GM21390 (cell line): ENCODE data around the gene PTPRZ1.

Source experiments
- ATAC-seq: cut with Tn5 transposase; IDR thresholded peaks from one replicate; pipeline ENCODE4 v1.9.1; 2021; ENCODE audit not compliant: unreplicated experiment

PTPRZ1 gene

DNA sequence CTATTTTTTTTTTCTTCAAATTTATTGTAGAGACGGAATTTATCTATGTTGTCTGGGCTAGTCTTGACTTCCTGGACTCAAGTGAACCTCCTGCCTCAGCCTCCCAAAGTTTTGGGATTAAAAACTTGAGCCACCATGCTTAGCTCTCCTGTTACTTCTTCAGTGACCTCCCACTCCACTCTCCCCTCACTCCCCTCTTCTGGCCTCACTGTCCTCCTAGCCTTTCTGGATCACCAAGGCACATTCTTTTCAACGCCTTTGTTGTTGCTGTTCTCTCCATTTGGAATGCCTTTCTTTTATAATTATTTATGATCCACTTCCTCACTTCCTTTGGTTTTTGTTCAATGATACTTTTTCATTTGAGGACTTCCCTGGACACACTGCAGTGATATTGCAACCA is 17.9 kb downstream of the PTPRZ1 start:
- ATAC-seq = no peak

DNA sequence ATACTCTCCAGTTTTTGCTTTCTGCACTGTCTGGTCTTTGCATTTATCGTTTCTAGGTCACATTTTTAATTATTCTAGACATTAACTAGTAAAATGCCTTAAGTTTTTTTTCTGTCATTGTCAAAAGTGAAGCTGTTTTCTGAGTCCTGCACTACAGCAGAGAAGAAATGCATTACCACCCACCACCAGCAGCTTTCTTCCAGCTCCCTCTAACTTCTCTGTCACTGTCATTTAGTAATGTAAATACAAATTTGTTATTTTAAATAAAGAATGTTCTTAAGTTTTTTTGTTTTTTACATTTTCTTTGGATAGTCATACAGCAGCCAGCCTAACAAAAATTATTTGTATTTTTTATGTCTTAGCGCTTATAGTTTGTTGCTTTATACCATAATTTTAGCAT is 18.8 kb downstream of the PTPRZ1 start:
- ATAC-seq = no peak

DNA sequence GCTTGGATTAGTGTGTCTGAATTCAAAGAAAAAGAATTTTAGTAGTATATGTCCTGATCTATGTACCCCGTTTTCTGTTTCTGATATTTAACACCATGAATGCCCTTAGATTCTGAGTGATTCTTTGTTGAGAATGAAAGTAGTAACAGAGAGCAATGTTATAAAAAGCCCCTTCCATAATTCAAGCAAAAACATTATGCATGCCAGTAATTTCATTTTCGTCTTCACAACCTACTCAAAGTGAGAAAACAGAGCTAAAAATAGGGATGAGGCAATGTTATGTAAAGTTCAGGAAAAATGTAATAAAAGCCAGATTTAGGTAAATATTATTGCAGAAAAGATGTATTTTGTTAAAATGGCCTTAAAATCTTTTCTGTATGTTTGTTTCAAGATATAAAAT is 28.1 kb downstream of the PTPRZ1 start:
- peak; percentile 75 for ATAC-seq

DNA sequence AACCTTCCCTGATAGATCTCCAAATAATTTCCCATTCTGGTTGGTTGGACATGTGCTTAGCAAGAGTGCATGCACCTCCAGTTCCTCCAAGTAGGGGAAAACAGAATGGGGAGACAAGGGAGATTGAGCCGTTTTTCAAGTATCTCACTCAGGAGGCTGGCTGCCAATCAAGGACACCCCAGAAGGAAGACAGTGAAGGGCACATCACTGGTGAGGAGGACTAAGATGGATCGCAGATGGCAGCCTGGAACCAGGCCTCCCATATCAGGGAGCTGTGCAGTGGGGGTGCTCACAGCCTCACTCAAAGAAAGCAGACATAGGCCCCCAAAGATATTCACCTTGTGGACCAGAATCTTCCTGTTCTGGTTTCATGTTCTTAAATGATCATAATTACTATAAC is 31.2 kb downstream of the PTPRZ1 start:
- ATAC-seq = no peak

DNA sequence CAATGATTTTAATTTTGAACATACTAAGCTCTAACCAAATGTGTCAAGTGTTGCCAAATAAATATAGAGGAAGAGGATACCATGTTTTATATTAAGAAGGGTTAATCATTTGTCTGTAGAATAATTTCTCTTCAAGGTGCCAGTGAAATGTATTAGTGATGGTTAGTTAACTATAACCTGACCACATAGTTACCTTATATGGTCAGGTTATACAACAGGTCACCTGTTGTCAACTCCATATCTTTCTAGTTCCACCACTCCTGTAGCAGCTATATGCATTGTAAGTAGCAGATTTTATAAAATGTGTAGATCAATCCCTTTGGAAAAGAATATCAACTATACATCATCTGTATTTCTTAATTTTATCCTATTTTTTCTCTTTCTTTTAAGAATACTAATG is 35.1 kb downstream of the PTPRZ1 start:
- ATAC-seq = no peak

DNA sequence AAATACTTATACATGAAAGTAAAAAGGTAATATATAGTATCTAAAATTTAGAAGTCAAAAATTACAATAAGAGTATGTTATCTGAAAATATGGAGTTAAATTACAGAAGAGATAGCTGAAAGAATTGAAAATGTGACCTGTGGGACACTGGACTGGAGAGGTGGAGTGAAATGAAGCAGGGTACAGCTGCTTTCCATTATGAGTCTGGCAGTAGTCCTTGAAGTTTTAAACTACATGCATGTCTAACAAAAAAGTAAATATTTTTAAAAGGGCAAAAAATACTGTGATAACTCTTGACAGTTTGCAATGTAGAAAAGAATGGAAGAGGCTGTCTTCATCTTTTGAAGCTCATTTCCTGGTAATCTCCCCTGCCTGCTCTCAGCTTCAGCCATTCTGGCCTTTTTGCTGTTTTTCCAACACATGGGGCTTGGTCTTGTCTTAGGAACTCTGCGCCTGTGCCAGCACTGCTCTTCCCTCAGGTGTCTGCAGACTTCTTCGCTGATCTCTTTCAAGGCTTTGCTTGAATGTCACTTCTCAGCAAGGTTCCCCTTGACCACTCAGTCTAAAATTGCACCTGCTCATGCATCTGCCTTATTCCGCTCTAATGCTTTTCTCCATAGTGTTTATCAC is 36.9 kb downstream of the PTPRZ1 start:
- no peak for ATAC-seq

DNA sequence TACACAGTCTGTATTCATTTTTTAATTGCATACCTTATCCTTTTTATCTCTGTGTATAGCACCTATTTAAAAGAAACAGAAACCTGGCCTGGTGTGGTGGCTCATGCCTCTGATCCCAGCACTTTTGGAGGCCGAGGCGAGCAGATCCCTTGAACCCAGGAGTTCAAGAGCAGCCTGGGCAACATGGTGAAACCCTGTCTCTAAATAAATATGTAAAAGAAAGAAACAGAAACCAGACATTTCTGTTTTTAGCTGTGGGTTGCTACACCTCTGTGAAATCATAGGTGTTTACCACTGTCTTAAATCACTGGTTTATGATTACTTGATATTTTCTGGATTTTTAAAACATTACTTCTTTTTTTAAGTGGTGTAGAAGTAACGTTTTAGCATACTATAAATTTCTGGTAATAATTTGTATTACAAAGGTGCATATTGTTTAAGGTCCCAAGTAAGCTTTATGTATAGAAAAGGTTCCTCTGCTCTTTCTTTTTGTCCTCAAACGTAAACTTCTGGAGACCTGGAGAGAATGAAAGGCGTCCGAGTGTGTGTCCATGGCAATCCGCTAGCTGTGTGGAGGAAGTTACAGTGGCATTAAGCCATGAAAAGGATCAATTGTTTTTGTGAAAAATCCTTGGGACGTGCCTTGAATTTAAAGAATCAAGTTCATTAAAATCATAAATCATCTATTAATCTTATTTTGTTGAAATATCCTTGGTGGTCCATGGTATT is 41.1 kb downstream of the PTPRZ1 start:
- peak; percentile 57 for ATAC-seq

DNA sequence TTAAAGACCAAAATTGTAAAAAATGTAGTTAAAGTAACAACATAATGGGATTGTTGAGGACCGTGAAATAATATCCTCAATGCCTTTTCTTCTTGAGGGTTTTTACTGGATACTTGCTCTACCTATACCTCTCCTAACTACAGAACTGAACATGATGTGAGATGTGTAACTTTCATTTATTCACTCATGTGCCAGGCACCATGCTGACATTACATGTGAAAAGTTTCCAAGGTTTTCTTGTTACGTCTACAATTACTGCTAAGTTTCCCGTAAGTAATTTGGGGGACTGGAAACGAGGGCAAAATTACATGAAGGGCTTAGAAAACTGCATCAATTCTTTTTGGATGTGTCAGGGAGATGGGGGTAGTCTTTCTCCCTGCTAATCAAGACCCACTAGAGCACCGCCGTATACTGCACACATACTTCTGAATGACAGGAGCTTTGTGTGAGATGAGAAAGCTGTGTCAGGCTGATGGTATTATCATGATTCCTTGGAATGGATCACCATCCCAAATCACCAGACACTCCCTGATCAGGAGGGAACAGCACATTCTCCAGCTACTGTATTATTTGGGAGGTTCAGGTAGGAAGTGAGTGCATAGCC is 41.8 kb downstream of the PTPRZ1 start:
- ATAC-seq = no peak

DNA sequence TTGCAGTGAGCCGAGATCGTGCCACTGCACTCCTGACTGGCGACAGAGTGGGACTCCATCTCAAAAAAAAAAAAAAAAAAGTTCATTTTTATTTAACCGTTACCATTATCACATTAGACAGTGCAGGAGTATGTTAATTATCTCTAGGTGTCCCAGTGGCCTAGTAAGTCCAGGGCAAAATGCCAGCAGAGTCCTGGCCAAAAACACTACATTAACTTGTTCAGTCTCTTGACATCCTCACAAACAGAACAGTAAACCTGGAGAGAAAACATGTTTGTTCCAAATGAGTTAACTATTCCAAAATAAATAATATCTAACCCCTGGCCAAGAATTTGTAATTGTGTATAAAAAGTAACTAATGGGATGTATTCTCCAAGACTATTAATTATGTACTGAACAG is 43.2 kb downstream of the PTPRZ1 start:
- ATAC-seq = no peak

DNA sequence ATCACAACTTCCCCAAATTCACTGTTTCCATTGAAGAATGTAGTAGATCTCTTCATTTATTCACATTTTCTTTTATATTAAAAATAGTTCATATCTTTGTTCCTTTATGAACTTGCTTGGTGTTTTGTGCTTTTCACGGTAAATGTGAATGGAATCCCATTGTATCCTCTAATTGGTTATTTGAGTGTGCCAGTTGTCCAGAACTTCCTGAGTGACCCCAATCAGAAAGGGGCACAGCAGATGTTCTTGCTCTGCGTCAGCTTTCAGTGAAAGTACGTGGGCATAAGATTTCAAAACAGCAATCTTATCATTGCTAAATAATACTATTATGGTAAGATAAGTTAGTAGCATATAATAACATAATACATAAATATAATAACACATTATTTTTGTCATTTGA is 47.0 kb downstream of the PTPRZ1 start:
- ATAC-seq = no peak

DNA sequence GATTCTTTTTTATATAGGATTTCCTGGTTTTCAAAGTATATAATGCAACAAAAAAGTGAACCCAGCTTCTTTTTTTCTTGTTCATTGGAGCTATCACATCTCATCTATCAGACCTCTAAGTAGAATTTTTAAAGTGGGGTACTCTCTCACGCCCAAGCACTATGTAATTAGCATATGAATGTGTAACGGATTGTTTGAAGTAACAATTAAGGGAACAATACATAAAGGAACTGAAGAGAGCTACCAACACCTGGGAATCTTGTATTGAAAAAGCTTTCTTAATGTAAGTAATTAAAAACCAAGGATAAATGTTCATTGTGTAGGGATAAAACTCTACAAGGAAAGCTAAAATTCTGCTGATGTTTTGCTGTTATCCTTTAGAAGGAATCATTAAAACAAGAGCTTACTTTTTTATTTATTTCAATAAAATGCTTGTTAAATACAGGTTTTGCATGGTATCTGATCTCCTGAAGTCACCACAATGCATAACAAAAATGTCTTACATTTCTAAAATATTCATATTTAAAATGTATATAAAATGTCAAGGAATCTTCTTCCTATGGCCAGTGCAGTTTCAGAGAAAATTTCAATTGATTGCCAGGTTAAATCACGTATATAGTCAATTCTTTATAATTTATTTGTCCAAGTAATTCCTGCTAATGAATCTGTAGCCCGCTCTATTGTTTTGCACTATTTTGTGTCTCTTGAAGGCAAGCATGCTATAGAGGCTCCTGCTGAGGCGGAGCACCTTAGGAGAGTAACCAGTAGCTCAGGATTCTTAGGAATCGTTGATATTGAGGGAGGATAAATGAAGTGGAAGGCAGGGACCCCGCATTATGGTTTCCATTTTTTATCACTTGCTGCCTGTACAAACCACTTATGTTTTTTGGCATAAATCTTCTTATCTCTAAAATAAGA is 51.6 kb downstream of the PTPRZ1 start:
- ATAC-seq = no peak

DNA sequence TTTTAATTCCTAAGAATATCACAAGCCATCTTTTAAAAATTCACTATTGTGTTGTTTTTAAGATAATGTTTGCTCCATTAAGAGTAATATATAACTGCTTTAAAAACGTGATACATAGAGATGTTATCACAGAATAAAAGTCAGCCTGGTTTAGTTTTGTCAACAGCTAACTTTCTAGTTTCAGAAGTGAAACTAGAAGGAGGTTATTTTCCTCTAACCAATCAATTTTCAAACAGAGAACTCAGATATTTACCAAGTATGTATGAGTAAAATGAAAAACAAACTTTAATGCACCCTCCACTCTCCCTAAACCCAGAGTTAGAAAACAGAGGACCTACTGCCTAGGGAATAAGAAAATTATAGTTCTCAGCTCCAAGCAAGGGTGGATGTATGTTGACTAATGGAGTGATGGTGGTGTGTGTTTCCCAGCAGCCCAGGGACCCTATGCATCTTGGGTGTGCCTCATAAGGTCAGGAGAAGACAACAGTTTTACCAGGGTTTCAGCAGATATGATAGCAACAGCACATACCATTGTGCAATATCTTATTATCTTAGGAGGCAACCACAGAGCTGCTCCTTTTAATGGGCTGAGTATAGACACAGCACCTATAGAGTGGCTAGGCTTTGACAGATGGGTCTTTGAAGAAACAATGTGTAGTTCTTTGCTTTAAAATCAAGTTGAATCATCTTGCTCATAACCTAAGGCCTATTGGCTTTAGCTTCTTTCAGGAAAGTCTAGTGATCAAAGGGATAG is 58.4 kb downstream of the PTPRZ1 start:
- ATAC-seq = peak; percentile 47

DNA sequence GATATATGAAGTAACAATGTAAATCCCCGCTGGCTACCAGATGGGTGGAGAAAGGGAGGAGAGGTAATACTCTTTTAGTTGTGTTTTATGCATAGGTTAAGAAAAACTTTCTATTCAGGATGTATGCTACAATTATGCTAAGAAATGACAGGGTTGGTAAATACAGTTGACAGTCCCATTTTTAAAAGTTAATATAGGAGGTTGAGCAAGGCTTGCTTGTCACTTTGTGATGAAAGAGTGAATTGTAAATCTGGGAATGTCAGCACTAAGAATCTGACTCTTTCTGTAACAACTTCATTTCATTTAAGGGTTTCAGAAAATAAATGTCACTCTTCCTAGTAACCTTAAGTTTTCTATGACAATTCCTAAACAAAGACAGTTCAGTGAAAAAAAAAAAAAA is 59.8 kb downstream of the PTPRZ1 start:
- no peak for ATAC-seq

DNA sequence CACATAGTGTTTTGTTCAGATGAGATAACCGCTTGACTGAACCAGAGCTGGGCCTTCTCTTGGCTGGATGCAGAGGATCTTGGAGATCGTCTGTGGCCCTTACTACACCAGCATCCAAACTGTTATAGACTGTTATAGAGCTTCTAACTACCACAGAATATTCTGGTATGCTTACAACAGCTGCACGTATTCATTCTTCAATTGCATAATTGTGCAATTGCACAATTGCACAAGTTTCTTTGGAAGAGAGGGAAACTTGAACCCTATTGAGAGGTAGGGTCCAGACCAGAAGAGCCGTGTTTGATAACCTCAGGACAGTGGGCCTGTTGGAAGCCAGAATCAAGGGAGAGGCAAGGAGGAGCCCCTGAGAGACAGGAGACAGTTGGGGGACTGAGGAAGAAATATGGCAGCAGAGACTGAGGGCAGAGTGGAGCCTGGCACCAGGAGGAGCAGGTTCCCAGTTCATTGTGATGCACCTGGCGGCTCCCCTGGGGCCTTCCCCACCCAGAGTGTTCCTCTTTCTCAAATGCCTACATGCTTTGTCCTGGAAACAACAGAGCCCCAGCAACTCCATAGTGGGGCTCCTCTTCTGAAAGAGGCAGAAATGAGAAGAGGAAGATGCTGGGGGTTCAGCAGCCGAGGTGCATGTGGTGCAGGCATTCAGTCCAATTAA is 64.1 kb downstream of the PTPRZ1 start:
- ATAC-seq = no peak

DNA sequence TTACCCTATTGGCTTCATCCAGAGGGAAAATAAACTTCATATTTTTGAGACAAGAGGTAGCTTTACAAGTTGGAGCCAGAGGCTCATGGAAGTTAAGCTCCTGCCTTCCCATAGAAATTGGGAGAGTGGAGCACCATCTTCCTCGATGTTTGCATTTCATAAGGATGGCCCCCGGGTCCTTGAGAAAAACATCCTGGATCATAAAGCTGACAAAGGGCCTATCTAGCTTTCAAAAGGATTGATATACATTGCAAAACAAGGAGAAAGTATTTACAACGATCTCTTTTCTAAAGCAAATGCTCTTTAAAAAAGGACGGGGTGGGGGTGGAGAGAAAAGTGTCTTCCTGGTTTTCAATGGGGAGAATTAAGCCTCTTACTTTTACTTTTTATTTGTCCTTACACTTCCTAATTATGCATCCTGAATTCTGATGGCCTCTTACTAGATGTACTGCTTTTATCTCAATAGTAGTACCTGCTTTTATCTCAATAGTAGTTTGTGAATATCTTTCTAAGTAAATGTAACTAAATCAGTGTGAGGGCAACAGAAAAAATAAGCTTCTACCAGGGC is 65.6 kb downstream of the PTPRZ1 start:
- no peak for ATAC-seq

DNA sequence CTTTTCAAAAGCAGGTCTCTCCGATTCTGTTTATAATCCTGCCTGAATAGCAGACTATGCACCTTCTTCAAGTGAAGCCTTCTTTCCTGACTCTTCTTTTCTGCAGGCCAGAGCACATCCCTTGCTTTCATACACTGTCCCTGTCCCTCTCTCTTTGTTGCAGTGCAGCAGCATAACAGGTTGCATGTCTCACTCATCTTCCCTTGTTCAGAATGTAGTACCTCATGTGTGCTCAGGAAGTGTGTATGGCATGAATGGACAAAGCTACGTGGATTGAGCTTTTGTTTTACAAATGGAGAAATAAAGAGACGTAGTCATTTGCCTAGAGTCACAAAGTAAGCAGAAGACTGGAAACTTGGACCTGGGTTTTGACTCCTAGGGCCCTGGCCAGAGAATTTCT is 68.0 kb downstream of the PTPRZ1 start:
- ATAC-seq = no peak

DNA sequence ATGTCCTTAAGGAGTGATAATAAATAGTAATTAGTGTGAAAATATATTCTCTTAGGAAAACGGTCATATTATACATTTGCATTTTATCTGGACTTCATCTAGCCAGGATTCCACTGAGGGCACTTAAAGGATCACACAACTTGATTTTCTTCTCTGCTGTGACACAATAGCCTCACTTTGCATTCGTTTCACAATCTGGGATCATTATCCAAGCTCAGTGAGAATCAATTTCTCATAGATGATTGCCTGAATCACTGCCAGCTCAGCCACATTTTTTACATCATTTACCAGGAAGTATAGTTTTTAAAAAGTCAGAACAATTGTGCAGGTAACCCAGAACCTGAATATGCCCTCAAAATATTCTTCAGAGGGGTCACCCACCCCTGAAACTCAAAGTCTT is 68.9 kb downstream of the PTPRZ1 start:
- ATAC-seq = no peak

DNA sequence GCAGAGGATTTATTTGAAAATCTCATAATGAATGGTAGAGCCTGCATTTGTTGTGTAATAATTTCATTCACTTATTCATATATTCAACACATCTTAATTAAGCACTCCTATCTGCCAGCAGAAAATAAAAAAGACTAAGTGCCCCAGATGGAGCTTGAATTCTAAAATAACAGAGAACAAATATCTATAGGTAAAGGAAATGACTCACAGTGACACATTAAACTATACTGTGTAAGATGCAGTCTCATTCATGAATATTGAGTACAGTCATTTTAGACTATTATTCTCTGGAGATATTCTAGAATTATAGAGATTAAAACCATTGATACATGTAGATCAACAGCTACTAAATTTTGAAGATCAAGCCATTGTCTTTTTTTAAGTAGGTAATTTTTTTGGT is 72.1 kb downstream of the PTPRZ1 start:
- ATAC-seq = no peak

DNA sequence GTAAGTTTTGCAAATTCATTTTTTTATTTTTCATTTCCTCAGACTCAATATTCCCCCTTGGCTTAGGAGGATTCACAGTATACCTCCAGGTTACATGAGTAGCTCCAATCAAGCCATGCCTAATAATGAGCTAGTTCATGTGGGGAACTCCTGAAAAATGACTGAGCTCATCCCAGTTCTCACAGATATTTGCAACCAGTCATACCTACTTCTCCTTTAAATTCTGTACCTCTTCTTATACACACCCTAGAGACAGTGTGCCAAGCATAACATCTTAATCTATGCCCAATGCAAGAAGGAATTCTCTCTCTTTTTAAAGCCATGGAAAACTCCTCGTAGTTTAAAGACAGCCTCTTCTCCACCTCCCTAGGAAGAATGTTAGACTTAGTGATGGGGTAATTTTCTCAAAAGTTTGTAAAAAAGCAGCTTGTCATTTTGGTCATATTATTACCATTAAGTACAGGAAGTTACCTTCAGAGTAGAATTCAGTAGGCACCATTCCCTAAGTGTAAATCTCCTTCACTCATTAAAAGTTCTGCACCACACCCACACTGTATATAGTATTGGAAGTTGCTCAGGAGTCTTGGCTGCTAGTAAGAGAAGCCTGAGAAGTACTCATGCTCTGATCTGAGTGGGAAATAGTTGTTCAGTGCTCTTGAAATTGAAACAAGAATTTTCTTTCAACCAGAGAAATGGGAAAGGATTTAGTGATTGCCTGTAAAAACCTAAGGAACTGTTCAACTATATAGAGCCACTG is 72.7 kb downstream of the PTPRZ1 start:
- ATAC-seq = no peak
